Left lobe of liver (tissue), 2 donors: ENCODE data around the gene HM13. TPM values are rescaled to one million over a fixed set of nuclear protein-coding genes. Genes with fewer than 3 reads are reported as not detected.
"Not testable (repeated sequence)": the region's sequence is repeated elsewhere in the genome, so short reads cannot be mapped to it uniquely, and the experiment has no call there.

ENCODE experiments used
- ATAC-seq: fragments of 200-7000 bp; cut with Tn5 transposase; one replicate; pipeline ENCODE4 v1.9.1; 2020; ENCODE audit warnings: mild to moderate bottlenecking, moderate library complexity
- DNase-seq: peaks from one replicate; pipeline ENCODE4 v3.0.0-alpha.2; 2020; ENCODE audit warnings: low spot score
- total RNA-seq: library from RNA; stranded (reverse); gene quantifications from one replicate; pipeline ENCODE4 v1.2.1, GENCODE V29; 2021
- donor health status: DM: no; HTN: no; CAD: no; lungs with moderate emphysema.
- donor health status: DM: no; HTN: yes; CAD: no.

The HM13 gene
- 147 TPM for total RNA-seq

- DNase-seq, result peak; percentile 90
- ATAC-seq, result peak; percentile 95
Measured at GRCh38 chr20:31514154-31515071, at the start of gene HM13. Gene HM13, plus strand, starts transcription at chr20:31514442. Its CDS starts 110 bp downstream, at chr20:31514552.

GRCh38 chr20:31470946-31471345 is 43.3 kb upstream of the HM13 start:
- not testable (repeated sequence) for DNase-seq

GRCh38 chr20:31472395-31473330 is 41.6 kb upstream of the HM13 start:
- DNase-seq, result no peak
- ATAC-seq, result no peak

More at GRCh38 chr20:31470946-31471345, 43.3 kb upstream of the HM13 start:
- ATAC-seq, result not testable (repeated sequence)

GRCh38 chr20:31473331-31474096 is 40.7 kb upstream of the HM13 start:
- no peak for ATAC-seq
- DNase-seq, result no peak

GRCh38 chr20:31474097-31474436 is 40.2 kb upstream of the HM13 start:
- no peak for ATAC-seq
- DNase-seq, result no peak

- DNase-seq (no peak), ATAC-seq (peak; percentile 66)
Measured at GRCh38 chr20:31474758-31475427, 39.3 kb upstream of the HM13 start, which contains the start of the genes DEFB124 and REM1. Gene DEFB124, minus strand, starts transcription at chr20:31475127. Its CDS starts 2,114 bp downstream, at chr20:31473013. Gene REM1, plus strand, starts transcription at chr20:31475288. Its CDS starts 1,158 bp downstream, at chr20:31476446.

GRCh38 chr20:31475472-31476293 is 38.6 kb upstream of the HM13 start:
- DNase-seq (no peak), ATAC-seq (no peak)

GRCh38 chr20:31476294-31476585 is 38.0 kb upstream of the HM13 start:
- DNase-seq (no peak), ATAC-seq (no peak)

- no peak for DNase-seq
- ATAC-seq, result no peak
Measured at GRCh38 chr20:31476643-31477215, 37.5 kb upstream of the HM13 start.

GRCh38 chr20:31484001-31484400 is 30.2 kb upstream of the HM13 start:
- ATAC-seq, result peak; percentile 28

GRCh38 chr20:31485450-31486339 is 28.5 kb upstream of the HM13 start:
- ATAC-seq, result peak; percentile 73

More at GRCh38 chr20:31484001-31484400, 30.2 kb upstream of the HM13 start:
- DNase-seq, result no peak

GRCh38 chr20:31488115-31488514 is 26.1 kb upstream of the HM13 start:
- DNase-seq (no peak), ATAC-seq (no peak)

More at GRCh38 chr20:31485450-31486339, 28.5 kb upstream of the HM13 start:
- DNase-seq, result peak; percentile 55

- DNase-seq (no peak), ATAC-seq (no peak)
Measured at GRCh38 chr20:31489152-31489551, 25.1 kb upstream of the HM13 start.

GRCh38 chr20:31490752-31491151 is 23.5 kb upstream of the HM13 start:
- no peak for DNase-seq
- ATAC-seq, result no peak

- no peak for DNase-seq
- peak; percentile 44 for ATAC-seq
Measured at GRCh38 chr20:31494131-31494530, 20.1 kb upstream of the HM13 start.

- ATAC-seq, result peak; percentile 43
- DNase-seq, result no peak
Measured at GRCh38 chr20:31496761-31497295, 17.4 kb upstream of the HM13 start.

GRCh38 chr20:31497838-31498540 is 16.3 kb upstream of the HM13 start:
- DNase-seq (no peak), ATAC-seq (no peak)
